Ectodermal cell (in vitro differentiated cells): ENCODE measurements around the gene PIGV.
"Not testable (repeated sequence)": the region's sequence is repeated elsewhere in the genome, so short reads cannot be mapped to it uniquely, and the experiment has no call there.

Experiments used
- H3K27ac ChIP-seq: 2 replicates; pipeline ENCODE4 v1.7.0; 2013; ENCODE audit warnings: mild to moderate bottlenecking, low read depth, low read length; ENCODE audit not compliant: insufficient read depth, poor library complexity, severe bottlenecking
- H3K27me3 ChIP-seq: 2 replicates; pipeline ENCODE4 v1.7.0; 2013; ENCODE audit warnings: mild to moderate bottlenecking, low read length; ENCODE audit not compliant: insufficient read depth, control insufficient read depth, poor library complexity, severe bottlenecking
- H3K36me3 ChIP-seq: one replicate; pipeline ENCODE4 v1.7.0; 2013; ENCODE audit warnings: low read length; ENCODE audit not compliant: control insufficient read depth, insufficient read depth
- H3K4me1 ChIP-seq: one replicate; pipeline ENCODE4 v1.7.0; 2013; ENCODE audit warnings: low read length; ENCODE audit not compliant: control insufficient read depth, insufficient read depth
- H3K4me3 ChIP-seq: 2 replicates; pipeline ENCODE4 v1.7.0; 2013; ENCODE audit warnings: low read depth, low read length, control low read depth; ENCODE audit not compliant: insufficient read depth
- H3K9me3 ChIP-seq: 2 replicates; pipeline ENCODE4 v1.7.0; 2013; ENCODE audit warnings: mild to moderate bottlenecking, low read length, moderate library complexity; ENCODE audit not compliant: control insufficient read depth
- WGBS, 2 experiments: methylation state at CpG; one replicate each; pipeline ENCODE4 v1.1.7; 2013; ENCODE audit warnings: missing lambda C conversion rate in 2 of 2; 5-methylcytosine and 5-hydroxymethylcytosine counted together

The PIGV gene

DNA sequence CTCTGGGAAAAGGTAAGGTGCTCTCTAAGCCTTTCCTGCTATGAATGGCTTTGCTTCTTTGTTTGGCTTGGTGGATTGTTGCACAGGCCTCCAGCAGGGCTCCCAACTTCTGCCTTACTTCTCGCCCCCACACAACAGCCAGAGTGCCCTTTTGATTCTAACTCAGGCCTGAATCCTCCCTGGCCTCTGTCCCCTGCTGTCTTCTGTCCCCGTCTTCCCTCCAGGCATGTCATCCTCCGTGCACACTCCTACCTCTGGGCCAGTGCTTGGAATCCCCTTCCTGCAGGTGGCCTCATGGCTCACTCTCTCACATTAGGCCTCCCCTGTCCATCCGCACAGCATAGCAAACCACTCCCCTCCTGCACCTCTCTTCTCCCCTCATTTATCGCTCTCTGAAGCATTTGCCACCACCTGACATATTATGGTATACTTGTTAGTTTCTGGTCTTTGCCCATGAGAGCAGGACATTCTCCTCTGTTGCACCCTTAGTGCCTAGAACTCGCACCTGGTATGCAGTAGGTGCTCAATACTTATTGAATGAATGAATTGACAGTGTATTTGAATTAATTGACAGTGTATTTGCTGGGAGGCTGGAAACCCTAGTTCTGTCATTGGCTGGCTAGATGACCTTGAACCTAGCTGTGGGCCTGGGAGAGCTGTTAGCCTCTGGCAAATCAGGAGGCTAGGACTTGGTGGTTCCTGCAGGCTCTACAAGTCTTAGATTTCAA is 41.6 kb downstream of the PIGV start:
- Histone ChIP-seq H3K9me3 (no peaks in the 10 kb centered on the region), H3K27me3 (no peaks in the 10 kb centered on the region), H3K27ac (no peak overlapping the region), H3K36me3 (peaks cover 6% of the 10 kb centered on the region), H3K4me3 (no peak overlapping the region), H3K4me1 (peaks cover 15% of the 10 kb centered on the region)
- 64 to 67% methylated on average over 6 of the region's 6 CpGs for WGBS, 2 experiments

- WGBS, 2 experiments = 92 to 94% methylated on average over 3 of the region's 3 CpGs
- Histone ChIP-seq H3K36me3 (peaks cover 19% of the 10 kb centered on the region), H3K9me3 (no peaks in the 10 kb centered on the region), H3K27me3 (no peaks in the 10 kb centered on the region), H3K4me1 (peaks cover 9% of the 10 kb centered on the region), H3K27ac (no peak overlapping the region), H3K4me3 (no peak overlapping the region)
These were observed 43.3 kb downstream of the PIGV start for GRCh38 chr1:26831059-26831458.

GRCh38 chr1:26831546-26832248 is 43.9 kb downstream of the PIGV start:
- Histone ChIP-seq H3K4me1 (peaks cover 7% of the 10 kb centered on the region), H3K27ac (no peak overlapping the region), H3K36me3 (peaks cover 23% of the 10 kb centered on the region), H3K4me3 (no peak overlapping the region), H3K27me3 (no peaks in the 10 kb centered on the region), H3K9me3 (no peaks in the 10 kb centered on the region)
- 85 to 92% methylated on average over 3 of the region's 3 CpGs for WGBS, 2 experiments

DNA sequence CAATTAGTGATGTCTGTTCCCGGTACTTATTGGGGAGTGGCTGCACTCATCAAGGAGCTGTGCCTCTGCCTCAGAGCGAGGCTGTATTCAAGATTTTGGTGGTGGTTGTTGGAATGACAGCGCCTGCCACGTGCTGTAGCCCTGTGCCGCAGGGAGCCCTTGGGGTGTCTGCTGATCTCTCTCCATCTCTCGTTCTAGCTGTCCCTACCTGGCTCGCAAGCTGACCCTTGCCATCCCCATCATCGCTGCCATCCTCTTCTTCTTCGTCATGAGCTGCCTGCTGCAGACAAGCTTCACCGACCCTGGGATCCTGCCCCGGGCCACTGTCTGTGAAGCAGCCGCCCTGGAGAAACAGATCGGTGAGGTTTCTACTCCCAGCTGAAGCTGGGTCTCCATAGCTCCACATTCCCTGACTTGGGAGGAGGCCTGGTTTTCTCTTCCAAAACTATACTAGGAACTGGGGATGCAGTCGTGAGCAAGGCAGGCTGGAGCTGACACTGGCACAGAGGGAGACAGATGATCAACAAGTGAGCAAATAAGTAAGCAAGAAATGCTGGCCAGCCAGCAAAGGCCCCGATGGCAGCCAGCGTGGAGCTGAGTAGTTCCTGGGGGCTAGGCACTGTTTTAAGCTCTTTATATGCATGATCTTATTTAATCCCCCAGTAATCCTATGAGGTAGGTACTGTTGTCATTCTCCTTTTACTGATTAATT is 44.7 kb downstream of the PIGV start:
- Histone ChIP-seq H3K27me3 (no peaks in the 10 kb centered on the region), H3K4me3 (no peak overlapping the region), H3K27ac (no peak overlapping the region), H3K4me1 (peaks cover 5% of the 10 kb centered on the region), H3K36me3 (peaks cover 23% of the 10 kb centered on the region), H3K9me3 (no peaks in the 10 kb centered on the region)
- 92 to 94% methylated on average over 16 of the region's 16 CpGs for WGBS, 2 experiments

DNA sequence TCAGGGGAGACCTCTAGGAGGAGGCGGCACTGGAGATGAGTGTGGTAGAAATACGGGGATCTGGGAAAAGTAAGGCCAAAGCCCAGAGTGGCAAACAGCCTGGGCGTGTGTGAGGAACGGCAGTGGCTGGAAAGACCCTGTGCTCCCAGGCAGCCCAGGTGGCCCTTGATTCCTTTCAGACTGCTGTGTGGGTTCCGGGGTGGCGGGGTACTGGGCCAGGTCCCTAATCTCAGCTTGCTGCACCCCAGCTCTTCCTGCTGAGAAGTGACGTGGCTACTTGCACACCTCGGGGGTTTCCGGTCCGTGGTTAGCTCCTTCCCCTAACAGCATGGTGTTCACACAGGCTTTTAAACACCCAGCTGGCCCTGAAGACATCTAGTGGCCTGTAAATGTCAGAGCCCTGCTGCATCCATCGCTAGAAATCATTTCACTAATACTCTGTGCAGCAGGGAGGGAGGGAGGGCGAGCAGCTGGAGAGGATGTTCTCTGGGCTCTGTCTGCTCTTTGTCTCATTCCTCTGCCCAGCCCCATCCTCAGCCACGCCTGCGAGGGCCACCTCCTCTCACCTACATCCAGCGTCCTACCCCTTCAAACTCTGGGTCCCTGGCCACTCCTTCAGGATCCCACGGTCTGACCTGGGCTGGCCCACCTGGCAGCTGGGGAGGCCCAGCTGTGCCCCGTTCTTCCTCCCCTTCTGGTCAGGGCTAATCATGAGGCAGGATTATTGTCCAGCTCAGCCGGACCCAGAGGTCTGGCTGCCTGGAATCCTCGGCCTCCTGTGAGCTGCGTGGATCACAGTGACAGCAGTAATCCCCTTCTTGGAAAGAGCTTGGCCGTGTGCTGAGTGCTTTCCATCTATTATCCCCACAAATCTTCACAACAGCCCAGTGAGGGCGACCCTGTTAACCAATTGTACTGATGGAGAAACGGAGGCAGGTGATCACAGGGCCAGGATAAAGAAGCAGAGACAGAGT is 46.0 kb downstream of the PIGV start:
- Histone ChIP-seq H3K36me3 (peaks cover 23% of the 10 kb centered on the region), H3K27ac (no peak overlapping the region), H3K4me1 (peaks cover 3% of the 10 kb centered on the region), H3K4me3 (no peak overlapping the region), H3K27me3 (no peaks in the 10 kb centered on the region), H3K9me3 (no peaks in the 10 kb centered on the region)
- 89 to 91% methylated on average over 23 of the region's 23 CpGs for WGBS, 2 experiments

GRCh38 chr1:26837665-26838064 is 49.9 kb downstream of the PIGV start:
- not testable (repeated sequence) for H3K4me3 ChIP-seq, H3K27me3 ChIP-seq, H3K4me1 ChIP-seq, H3K27ac ChIP-seq, H3K9me3 ChIP-seq
- peaks cover 24% of the 10 kb centered on the region for H3K36me3 ChIP-seq
- 94 to 95% methylated on average over 5 of the region's 5 CpGs for WGBS, 2 experiments

GRCh38 chr1:26838474-26839338 is 51.0 kb downstream of the PIGV start:
- no peaks in the 10 kb centered on the region for H3K4me1 ChIP-seq
- 88 to 92% methylated on average over 8 of the region's 8 CpGs for WGBS, 2 experiments
- peaks cover 31% of the 10 kb centered on the region for H3K36me3 ChIP-seq
- H3K27ac ChIP-seq = no peak overlapping the region
- no peaks in the 10 kb centered on the region for H3K27me3 ChIP-seq
- no peaks in the 10 kb centered on the region for H3K9me3 ChIP-seq
- no peak overlapping the region for H3K4me3 ChIP-seq

DNA sequence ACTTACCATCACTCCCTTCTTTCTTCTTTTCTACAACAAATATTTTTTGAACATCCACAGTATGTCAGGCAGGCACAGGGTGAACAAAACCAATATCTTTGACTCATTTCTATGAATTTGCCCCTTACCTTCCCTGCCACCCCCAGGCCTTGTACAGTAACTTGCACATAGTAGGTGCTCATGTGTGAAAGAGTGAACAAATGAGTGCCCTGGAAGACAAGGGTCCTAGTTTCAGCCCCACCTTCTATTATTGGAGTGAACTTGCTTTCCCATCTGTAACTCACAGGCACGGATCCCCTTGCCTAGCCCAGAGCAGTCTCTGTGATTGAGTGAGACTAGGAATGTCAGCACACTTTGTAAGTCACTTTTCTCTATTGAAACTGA is 51.6 kb downstream of the PIGV start:
- H3K4me1 ChIP-seq = no peaks in the 10 kb centered on the region
- no peaks in the 10 kb centered on the region for H3K27me3 ChIP-seq
- H3K4me3 ChIP-seq = no peak overlapping the region
- no peak overlapping the region for H3K27ac ChIP-seq
- no peaks in the 10 kb centered on the region for H3K9me3 ChIP-seq
- H3K36me3 ChIP-seq = peaks cover 28% of the 10 kb centered on the region
- WGBS, 2 experiments = 97 to 100% methylated on average over 1 of the region's 1 CpG

GRCh38 chr1:26839779-26840178 is 52.0 kb downstream of the PIGV start:
- Histone ChIP-seq H3K27me3 (no peaks in the 10 kb centered on the region), H3K9me3 (no peaks in the 10 kb centered on the region), H3K27ac (no peak overlapping the region), H3K36me3 (peaks cover 29% of the 10 kb centered on the region), H3K4me1 (no peaks in the 10 kb centered on the region), H3K4me3 (no peak overlapping the region)
- WGBS, 2 experiments = 91 to 92% methylated on average over 6 of the region's 6 CpGs
